K562 (cell line): Measurements from ENCODE around the gene NLRP5. TPM values are rescaled to one million over a fixed set of nuclear protein-coding genes. Genes with fewer than 3 reads are reported as not detected.

Source experiments
- ATF2 ChIP-seq: sonication (generic); formaldehyde crosslinking; IDR thresholded peaks from 2 replicates; pipeline ENCODE4 v1.8.1; 2022; ENCODE audit warnings: missing genetic modification reagents
- FOXA1 ChIP-seq: fragments of 450-650 bp; IDR thresholded peaks from 2 replicates; pipeline ENCODE4 v1.6.1; 2016; ENCODE audit warnings: mild to moderate bottlenecking, borderline replicate concordance
- HDAC8 ChIP-seq: fragments of 450-650 bp; IDR thresholded peaks from 2 replicates; pipeline ENCODE4 v1.6.1; 2016; ENCODE audit warnings: mild to moderate bottlenecking, missing genetic modification characterization, moderate library complexity, missing compliant biosample characterization
- HOMEZ ChIP-seq: fragments of 250-450 bp; sonication (Bioruptor Pico); IDR thresholded peaks from 2 replicates; pipeline ENCODE4 v1.4.0; 2020; ENCODE audit warnings: mild to moderate bottlenecking, moderate library complexity
- KDM1A ChIP-seq, 2 experiments: fragments of 450-650 bp; IDR thresholded peaks; 2 replicates each; pipeline ENCODE4 v1.6.1; 2016; ENCODE audit warnings: mild to moderate bottlenecking in 2 of 2
- REST ChIP-seq, 2 experiments: fragments of 450-650 bp; formaldehyde crosslinking in 1 of 2; IDR thresholded peaks; 2 replicates each; pipeline versions ENCODE4 v1.4.0 to v1.6.1; 2014 to 2020; ENCODE audit warnings: mild to moderate bottlenecking in 2 of 2, borderline replicate concordance in 1 of 2, low read depth in 1 of 2
- RNF219 ChIP-seq: fragments of 250-450 bp; sonication (Bioruptor Pico); IDR thresholded peaks from 2 replicates; pipeline ENCODE4 v1.5.0; 2022; ENCODE audit warnings: mild to moderate bottlenecking
- YBX1 ChIP-seq: fragments of 450-650 bp; IDR thresholded peaks from 2 replicates; pipeline ENCODE4 v1.7.1; 2016; ENCODE audit warnings: mild to moderate bottlenecking
- ZNF23 ChIP-seq: fragments of 250-450 bp; sonication (Bioruptor Pico); IDR thresholded peaks from 2 replicates; pipeline ENCODE4 v1.4.0; 2020; ENCODE audit warnings: mild to moderate bottlenecking
- ZNF398 ChIP-seq: fragments of 250-450 bp; sonication (Bioruptor Pico); IDR thresholded peaks from 2 replicates; pipeline ENCODE4 v1.8.0; 2021; ENCODE audit warnings: moderate library complexity, mild to moderate bottlenecking, inconsistent platforms
- ZNF444 ChIP-seq: fragments of 250-450 bp; sonication (Bioruptor Pico); IDR thresholded peaks from 2 replicates; pipeline ENCODE4 v1.4.0; 2020; ENCODE audit warnings: mild to moderate bottlenecking, moderate library complexity
- polyA plus RNA-seq, 8 experiments: library from polyadenylated mRNA; depleted of rRNA in 4 of 8; stranded (reverse) in 5 of 8; unstranded in 3 of 8; fragments of >200 nt; fragmentation: Nextera tagmentation in 2 of 8; fragmentation: Illumina TruSeq in 1 of 8; extraction: Ambion mirVana in 2 of 8; extraction: Trizol in 1 of 8; gene quantifications; 2 replicates each; pipeline versions ENCODE4 v1.2.1 to v1.2.3, GENCODE V29; 2011 to 2014; ENCODE audit warnings: inconsistent platforms in 1 of 8, missing spikeins in 1 of 8
- total RNA-seq, 7 experiments: library from RNA; depleted of rRNA in 6 of 7; stranded (reverse); fragments of >200 nt in 6 of 7; fragmentation: Illumina TruSeq in 2 of 7; extraction: Trizol in 2 of 7; gene quantifications; 2 replicates each; pipeline versions ENCODE4 v1.2.1 to v1.2.3, GENCODE V29; 2011 to 2021; ENCODE audit warnings: low replicate concordance in 1 of 7

Gene NLRP5
- total and polyA plus RNA-seq, 9 of the 15 experiments (the other 6 are each of a cell fraction or from before 2014, with no cell fraction given) = 0.04 to 0.07 TPM; not detected in 7

GRCh38 chr19:56066152-56067023 is 79.8 kb downstream of the NLRP5 start (continued):
- TF ChIP-seq ATF2 (CRISPR knock-in tag) (no peak), ZNF398 (no peak), KDM1A (IDR thresholded peaks at IDR 0.05) (no peak), FOXA1 (no peak), RNF219 (CRISPR knock-in tag) (no peak), ZNF23 (CRISPR knock-in tag) (no peak), HDAC8 (tag) (no peak), HOMEZ (CRISPR knock-in tag) (no peak), ZNF444 (CRISPR knock-in tag) (no peak), REST (IDR thresholded peaks at IDR 0.05; ENCODE audit: borderline replicate concordance) (peak; percentile 62), REST (CRISPR knock-in tag; IDR thresholded peaks at IDR 0.05; ENCODE audit: low read depth) (no peak), YBX1 (no peak)
